Hepatocyte (in vitro differentiated cells): ENCODE data around the gene C5orf22. TPM values are rescaled to one million over a fixed set of nuclear protein-coding genes. Genes with fewer than 3 reads are reported as not detected.

ENCODE experiments used
- DNase-seq: peaks from one replicate; pipeline ENCODE4 v3.0.0-alpha.2; 2016; ENCODE audit warnings: low spot score
- H2AFZ ChIP-seq: fragments of 200-600 bp; sonication (generic); 2 replicates; pipeline ENCODE4 v1.6.0; 2016; ENCODE audit warnings: antibody characterized with exemption, mild to moderate bottlenecking
- H3K27ac ChIP-seq: fragments of 200-600 bp; sonication (generic); 2 replicates; pipeline ENCODE4 v1.5.1; 2016; ENCODE audit warnings: mild to moderate bottlenecking
- H3K27me3 ChIP-seq: fragments of 200-600 bp; sonication (generic); 2 replicates; pipeline ENCODE4 v1.6.1; 2016
- H3K36me3 ChIP-seq: fragments of 200-600 bp; sonication (generic); replicated peaks from 2 replicates; pipeline ENCODE4 v1.5.1; 2016; ENCODE audit warnings: low read depth; ENCODE audit not compliant: insufficient read depth
- H3K4me1 ChIP-seq: fragments of 200-600 bp; sonication (generic); 2 replicates; pipeline ENCODE4 v1.5.1; 2016; ENCODE audit warnings: mild to moderate bottlenecking, moderate library complexity; ENCODE audit not compliant: insufficient read depth
- H3K4me2 ChIP-seq: fragments of 200-600 bp; sonication (generic); 2 replicates; pipeline ENCODE4 v1.6.0; 2016
- H3K4me3 ChIP-seq: fragments of 200-600 bp; sonication (generic); 2 replicates; pipeline ENCODE4 v1.5.1; 2016; ENCODE audit warnings: mild to moderate bottlenecking
- H3K79me2 ChIP-seq: fragments of 200-600 bp; sonication (generic); 2 replicates; pipeline ENCODE4 v1.6.0; 2017; ENCODE audit warnings: mild to moderate bottlenecking
- H3K9me2 ChIP-seq: fragments of 200-600 bp; sonication (generic); replicated peaks from 2 replicates; pipeline ENCODE4 v1.6.0; 2017; ENCODE audit warnings: mild to moderate bottlenecking; ENCODE audit not compliant: insufficient read depth
- H3K9me3 ChIP-seq: fragments of 200-600 bp; sonication (generic); 2 replicates; pipeline ENCODE4 v1.5.1; 2016; ENCODE audit warnings: low read depth, mild to moderate bottlenecking
- H4K20me1 ChIP-seq: fragments of 200-600 bp; sonication (generic); 2 replicates; pipeline ENCODE4 v1.6.0; 2016; ENCODE audit warnings: mild to moderate bottlenecking; ENCODE audit not compliant: insufficient read depth, poor library complexity, severe bottlenecking
- CTCF ChIP-seq: fragments of 200-600 bp; sonication (generic); IDR thresholded peaks from 2 replicates; pipeline ENCODE4 v1.5.1; 2016; ENCODE audit warnings: antibody characterized with exemption, mild to moderate bottlenecking; ENCODE audit not compliant: poor library complexity
- EZH2 ChIP-seq: fragments of 200-600 bp; sonication (generic); IDR thresholded peaks from 2 replicates; pipeline ENCODE4 v1.6.1; 2016; ENCODE audit warnings: antibody characterized with exemption, mild to moderate bottlenecking, borderline replicate concordance
- EZH2phosphoT487 ChIP-seq: fragments of 200-600 bp; sonication (generic); IDR thresholded peaks from one replicate; pipeline ENCODE4 v1.6.1; 2018; ENCODE audit warnings: antibody characterized with exemption, mild to moderate bottlenecking, low read depth, moderate library complexity; ENCODE audit not compliant: unreplicated experiment, severe bottlenecking
- WGBS: methylation state at CpG from one replicate; pipeline ENCODE4 v1.1.6; 2016; ENCODE audit warnings: low lambda C conversion rate; ENCODE audit errors: missing lambda C conversion rate; 5-methylcytosine and 5-hydroxymethylcytosine counted together
- polyA plus RNA-seq: library from polyadenylated mRNA; unstranded; fragments of >200 nt; fragmentation: Nextera tagmentation; extraction: Ambion mirVana; gene quantifications from 2 replicates; pipeline ENCODE4 v1.2.1, GENCODE V29; 2016
- total RNA-seq: library from RNA; depleted of rRNA; stranded (reverse); fragments of >200 nt; gene quantifications from 2 replicates; pipeline ENCODE4 v1.2.3, GENCODE V29; 2014

Gene C5orf22
- total and polyA plus RNA-seq, 2 experiments from 2014 or later = 15.3 to 15.8 TPM

DNA sequence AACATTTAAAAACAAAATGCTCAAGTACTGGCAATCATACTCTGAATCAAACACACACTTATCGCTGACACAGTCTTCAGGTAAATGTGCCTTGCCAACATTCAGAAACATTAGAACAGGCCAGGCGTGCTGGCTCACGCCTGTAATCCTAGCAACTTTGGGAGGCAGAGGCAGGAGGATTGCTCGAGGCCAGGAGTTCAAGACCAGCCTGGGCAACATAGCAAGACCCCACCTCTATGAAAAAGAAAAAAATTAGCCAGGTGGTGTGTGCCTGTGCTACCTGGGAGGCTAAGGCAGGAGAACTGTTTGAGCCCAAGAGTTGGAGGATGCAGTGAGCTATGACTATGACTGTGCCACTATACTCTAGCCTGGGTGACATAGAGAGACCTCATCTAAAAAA lies 20.8 kb upstream of the C5orf22 start:
- no peak overlapping the region for H3K4me3 ChIP-seq
- no peak for TF ChIP-seq EZH2phosphoT487
- no peak for TF ChIP-seq EZH2
- TF ChIP-seq CTCF = no peak
- peaks cover 3% of the 10 kb centered on the region for H3K36me3 ChIP-seq
- WGBS = over 99% methylated on average over 4 of the region's 4 CpGs
- no peak for DNase-seq
- H3K27ac ChIP-seq = no peak overlapping the region
- no peaks in the 10 kb centered on the region for H3K9me2 ChIP-seq
- no peaks in the 10 kb centered on the region for H3K9me3 ChIP-seq
- no peaks in the 10 kb centered on the region for H3K27me3 ChIP-seq
- no peak overlapping the region for H2AFZ ChIP-seq
- H4K20me1 ChIP-seq = no peaks in the 10 kb centered on the region
- H3K4me1 ChIP-seq = no peaks in the 10 kb centered on the region
- no peaks in the 10 kb centered on the region for H3K79me2 ChIP-seq
- H3K4me2 ChIP-seq = no peak overlapping the region

DNA sequence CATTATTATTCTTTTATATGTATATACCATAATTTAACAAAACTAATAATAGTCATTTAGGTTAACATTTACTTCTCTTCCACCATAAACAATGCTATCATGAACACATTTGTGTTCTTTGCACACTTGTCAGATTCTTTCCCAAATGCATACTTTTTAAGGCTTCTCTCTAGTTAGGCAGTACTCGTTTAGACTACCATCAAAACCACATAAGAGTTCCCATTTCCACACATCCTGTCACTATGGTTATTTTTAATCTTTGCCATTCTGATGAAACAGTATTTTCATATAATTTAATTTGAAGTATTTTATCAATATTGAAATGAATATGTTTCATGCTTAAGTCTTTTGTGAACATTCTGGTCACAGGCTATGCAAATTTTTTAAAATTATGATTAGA lies 15.3 kb upstream of the C5orf22 start:
- TF ChIP-seq EZH2phosphoT487 = no peak
- TF ChIP-seq CTCF = no peak
- no peak for TF ChIP-seq EZH2
- WGBS = 90% methylated on average over 1 of the region's 1 CpG
- H3K9me2 ChIP-seq = no peaks in the 10 kb centered on the region
- H3K4me1 ChIP-seq = no peaks in the 10 kb centered on the region
- peaks cover 3% of the 10 kb centered on the region for H3K36me3 ChIP-seq
- no peak overlapping the region for H3K4me2 ChIP-seq
- no peaks in the 10 kb centered on the region for H3K79me2 ChIP-seq
- H4K20me1 ChIP-seq = no peaks in the 10 kb centered on the region
- H3K27me3 ChIP-seq = no peaks in the 10 kb centered on the region
- H2AFZ ChIP-seq = no peak overlapping the region
- H3K9me3 ChIP-seq = no peaks in the 10 kb centered on the region
- H3K27ac ChIP-seq = no peak overlapping the region
- no peak overlapping the region for H3K4me3 ChIP-seq
- DNase-seq = no peak

DNA sequence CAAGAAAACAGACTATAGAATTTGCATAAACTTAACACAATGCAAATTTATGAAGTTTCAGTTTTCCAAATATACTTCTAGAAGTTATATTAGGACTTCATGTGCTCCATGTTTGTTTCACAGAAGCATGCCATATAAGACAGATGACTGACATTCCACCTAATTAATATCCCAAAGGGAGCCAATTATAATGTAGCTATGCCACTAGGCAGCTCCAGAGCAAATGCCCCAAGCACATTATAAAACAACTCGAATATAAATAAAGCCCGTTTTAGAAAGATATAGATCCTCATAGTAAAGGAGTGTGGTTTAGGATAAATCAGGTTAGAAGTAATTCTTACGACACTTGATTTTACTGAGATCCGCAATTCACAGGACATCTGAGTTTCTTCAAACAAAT lies 9.1 kb upstream of the C5orf22 start:
- TF ChIP-seq EZH2 (no peak), CTCF (no peak), EZH2phosphoT487 (no peak)
- Histone ChIP-seq H2AFZ (no peak overlapping the region), H3K27me3 (no peaks in the 10 kb centered on the region), H3K79me2 (peaks cover 8% of the 10 kb centered on the region), H3K9me2 (no peaks in the 10 kb centered on the region), H4K20me1 (no peaks in the 10 kb centered on the region), H3K4me2 (no peak overlapping the region), H3K4me1 (no peaks in the 10 kb centered on the region), H3K9me3 (no peaks in the 10 kb centered on the region), H3K27ac (no peak overlapping the region), H3K36me3 (no peaks in the 10 kb centered on the region), H3K4me3 (no peak overlapping the region)
- WGBS = 96% methylated on average over 4 of the region's 4 CpGs
- no peak for DNase-seq

GRCh38 chr5:31530541-31531265 lies 1.4 kb upstream of the C5orf22 start:
- Histone ChIP-seq H2AFZ (no peak overlapping the region), H3K36me3 (no peaks in the 10 kb centered on the region), H3K4me1 (peaks cover 9% of the 10 kb centered on the region), H3K4me3 (peak overlapping the region; percentile 54), H3K4me2 (peak overlapping the region; percentile 90), H3K27me3 (no peaks in the 10 kb centered on the region), H3K27ac (no peak overlapping the region), H4K20me1 (no peaks in the 10 kb centered on the region), H3K9me3 (no peaks in the 10 kb centered on the region), H3K9me2 (no peaks in the 10 kb centered on the region), H3K79me2 (peaks cover 34% of the 10 kb centered on the region)
- no peak for DNase-seq
- no peak for TF ChIP-seq EZH2
- TF ChIP-seq CTCF = no peak
- TF ChIP-seq EZH2phosphoT487 = no peak
- WGBS = 73% methylated on average over 9 of the region's 9 CpGs
